ENCODE results near the gene TFB2M.

Gene TFB2M

DNA sequence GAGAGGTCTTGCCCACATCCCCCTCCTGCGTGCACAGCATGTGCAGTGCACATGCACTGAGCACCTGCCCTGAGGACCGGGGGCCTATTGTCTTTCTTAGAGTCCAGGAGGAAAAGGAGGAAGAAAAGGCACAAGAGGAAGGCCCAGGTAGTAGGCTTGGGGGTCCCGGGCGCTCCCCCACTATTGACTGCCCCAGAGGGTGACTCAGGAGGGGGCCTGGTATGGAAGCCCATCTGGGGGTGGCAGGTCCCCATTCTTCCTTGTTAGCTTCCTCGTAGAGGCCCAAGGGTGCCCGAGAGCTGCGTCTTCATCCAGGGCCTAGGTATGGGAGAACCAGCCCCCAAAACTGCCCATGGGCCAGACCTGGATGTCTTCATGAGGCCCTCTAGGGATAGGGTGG, 54.9 kb downstream of the TFB2M start:
- no peak for DNase-seq

DNA sequence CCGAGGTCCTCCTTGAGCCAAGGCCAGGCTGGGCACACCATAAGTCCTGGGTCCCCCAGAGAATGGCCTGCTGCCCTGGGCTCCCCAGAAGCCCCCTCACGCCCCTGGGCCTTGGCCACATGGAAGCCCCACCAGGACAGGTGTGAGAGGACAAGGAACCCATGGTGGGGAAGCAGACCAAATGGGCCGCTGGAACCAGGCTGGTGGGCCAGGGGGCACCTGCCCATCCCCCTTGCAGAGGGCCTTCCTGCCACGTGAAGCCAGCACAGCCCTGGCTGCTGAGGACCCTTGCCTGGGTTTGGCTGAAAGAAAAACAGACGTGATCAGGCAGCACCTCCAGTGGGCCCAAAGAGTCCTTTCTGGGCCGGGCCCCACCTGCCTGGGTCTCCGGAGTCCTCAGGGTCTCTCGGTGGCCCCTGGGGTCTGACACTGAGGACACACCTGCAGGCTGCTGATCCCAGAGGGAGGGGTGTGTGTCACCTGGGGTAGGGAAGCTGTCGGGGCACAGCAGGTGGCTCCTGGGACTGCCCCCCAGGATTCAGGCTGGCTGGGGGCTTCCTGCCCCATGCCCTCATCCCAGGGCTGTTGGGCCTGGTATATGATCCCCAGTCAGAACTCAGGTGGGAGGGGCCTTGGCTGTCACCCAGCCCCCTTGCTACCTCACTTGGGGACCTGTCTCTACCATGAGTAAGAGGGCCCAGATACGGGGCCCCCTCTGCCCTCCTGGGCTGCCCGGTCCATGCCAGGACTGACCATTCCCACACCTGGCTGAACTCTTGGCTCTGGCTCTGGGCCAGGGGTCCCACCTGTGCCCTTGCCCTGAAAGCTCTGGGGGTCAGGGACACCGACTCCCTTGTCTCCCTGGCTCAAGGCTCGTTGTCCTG, 55.7 kb downstream of the TFB2M start:
- no peak for DNase-seq

DNA sequence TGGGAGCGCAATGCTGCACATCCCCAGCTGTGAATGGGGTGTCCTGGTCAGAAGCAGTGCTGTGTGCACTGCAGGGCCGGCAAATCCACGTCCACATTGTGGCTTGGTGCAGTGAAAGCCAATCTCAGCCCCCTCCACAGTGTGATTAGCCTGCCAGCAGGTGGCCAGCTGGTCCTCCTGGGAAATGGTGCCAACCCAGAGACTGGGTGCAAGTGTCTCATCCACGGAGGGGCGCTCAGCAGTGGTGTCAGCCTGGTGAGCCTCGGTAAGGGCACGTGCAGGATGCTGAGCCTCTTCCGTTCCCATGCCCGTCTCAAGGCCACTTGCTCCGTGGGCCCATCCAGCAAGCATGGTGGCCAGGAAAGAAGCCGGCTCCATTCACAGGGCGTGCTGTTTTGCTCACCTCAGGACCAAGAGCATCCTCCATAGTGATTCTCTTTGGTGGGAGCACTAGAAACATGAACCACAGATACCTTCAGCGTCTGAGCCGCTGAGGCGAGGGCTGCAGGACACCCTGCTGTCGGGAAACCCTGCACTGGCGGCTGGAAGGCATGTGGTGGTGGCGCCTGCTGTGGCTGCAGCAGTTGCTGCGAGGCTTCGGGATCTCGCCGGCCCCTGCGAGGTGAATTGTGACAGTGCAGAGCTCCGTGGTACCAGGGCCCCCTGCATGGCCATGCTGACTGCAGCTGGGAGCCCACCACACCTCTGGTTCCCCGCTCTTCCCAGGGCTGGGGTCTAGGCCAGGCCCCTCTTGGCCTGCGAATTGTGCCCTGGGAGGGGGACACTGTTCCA, 57.0 kb downstream of the TFB2M start:
- no peak for DNase-seq

DNA sequence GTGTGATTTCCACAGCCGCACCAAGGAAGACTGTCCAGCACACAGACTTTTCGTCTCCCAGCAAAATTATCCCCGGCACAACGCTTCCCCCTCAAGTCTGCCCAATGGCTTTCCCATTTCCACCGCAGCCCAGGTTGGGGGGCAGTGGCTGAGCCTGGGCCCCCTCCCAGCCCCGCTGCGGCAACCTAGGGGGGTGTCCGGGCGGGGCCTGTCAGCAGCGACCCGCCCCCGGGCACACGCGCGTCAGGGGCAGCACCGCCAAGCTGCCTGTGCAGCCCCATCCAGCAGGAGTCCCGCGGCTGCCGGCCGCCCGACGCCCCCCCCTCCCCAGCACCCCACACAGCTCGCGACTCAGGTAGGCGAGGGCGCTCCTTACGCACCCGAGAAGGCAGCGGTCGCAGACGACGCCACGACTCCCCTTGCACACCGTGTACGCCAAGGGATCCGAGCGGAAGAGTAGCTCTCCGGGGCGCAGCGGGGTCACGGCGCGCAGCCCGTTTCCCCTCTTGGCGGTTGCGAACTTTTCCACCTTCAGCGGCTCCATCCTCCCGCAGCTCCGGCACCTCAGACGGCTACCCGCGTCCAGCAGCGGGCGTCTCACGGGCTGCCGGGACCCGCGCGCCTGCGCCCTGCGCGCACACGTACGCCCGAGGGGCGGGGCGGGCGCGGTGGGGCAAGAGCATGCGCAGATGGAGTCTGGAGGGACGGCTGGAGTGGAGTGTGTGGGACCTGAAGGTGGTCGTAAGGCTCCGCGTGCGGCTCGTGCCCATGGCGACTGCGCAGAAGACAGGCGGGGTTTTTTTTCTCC, 59.2 kb downstream of the TFB2M start, which contains the start of gene SMYD3:
SMYD3 (minus strand) TSS at position 606 of the 808 bp plus-strand sequence.
- peak; percentile 48 for DNase-seq

DNA sequence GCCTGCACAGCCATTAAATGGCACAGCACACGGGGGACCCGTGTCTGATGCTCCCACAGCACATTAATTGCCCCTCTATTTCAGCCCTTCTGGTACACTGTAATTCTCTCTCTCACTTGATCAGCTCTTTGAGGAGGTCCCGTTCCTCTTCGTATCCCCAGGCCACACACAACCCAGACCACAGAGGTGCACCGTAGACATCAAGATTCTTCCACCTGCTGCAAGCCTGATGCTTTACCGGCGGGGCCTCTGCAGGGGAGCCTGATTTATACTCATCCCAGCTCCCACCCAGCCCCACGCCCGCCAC, 59.7 kb downstream of the TFB2M start:
- DNase-seq = no peak

DNA sequence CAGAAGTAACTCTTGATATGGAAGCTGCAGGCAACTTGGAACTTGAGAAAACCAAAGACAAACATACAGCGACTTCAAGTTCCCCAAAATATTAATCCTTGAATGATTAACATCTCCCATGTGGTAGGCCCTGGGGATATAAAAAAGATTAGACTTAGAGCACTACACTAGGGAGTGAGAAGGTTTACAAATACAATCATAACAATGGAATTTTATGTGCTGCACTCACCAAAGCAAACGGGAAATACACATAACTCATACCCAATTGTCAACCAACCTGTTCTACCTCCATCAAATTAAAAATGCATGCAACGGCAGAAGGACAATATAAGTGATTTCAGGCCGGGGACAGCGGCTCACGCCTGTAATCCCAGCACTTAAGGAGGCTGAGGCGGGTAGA, 62.7 kb downstream of the TFB2M start:
- no peak for DNase-seq

DNA sequence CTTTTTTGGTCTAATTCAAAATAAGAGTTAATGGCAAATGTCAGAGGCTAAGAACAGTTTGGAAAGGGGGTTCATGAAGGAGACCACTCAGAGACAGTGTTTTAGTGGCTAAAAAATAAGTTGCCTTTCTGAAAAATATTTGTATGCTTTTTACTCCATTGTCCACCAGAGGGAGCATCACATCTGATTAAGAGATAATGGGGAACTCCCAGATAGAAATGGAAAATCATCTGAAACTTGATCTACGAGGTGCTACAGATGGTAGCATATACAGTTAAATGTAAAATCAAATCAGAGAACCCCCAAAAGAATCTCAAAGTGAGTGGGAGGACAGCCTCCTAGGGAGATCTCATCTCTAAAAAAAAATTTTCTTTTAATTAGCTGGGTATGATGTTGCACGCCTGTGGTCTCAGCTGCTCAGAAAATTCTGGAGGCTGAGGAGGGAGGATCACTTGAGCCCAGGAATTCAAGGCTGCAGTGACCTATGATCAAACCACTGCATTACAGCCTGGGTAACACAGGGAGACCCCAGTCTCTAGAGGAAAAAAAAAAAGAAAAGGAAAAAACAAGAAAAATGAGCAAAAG, 68.6 kb downstream of the TFB2M start:
- DNase-seq = peak; percentile 18

DNA sequence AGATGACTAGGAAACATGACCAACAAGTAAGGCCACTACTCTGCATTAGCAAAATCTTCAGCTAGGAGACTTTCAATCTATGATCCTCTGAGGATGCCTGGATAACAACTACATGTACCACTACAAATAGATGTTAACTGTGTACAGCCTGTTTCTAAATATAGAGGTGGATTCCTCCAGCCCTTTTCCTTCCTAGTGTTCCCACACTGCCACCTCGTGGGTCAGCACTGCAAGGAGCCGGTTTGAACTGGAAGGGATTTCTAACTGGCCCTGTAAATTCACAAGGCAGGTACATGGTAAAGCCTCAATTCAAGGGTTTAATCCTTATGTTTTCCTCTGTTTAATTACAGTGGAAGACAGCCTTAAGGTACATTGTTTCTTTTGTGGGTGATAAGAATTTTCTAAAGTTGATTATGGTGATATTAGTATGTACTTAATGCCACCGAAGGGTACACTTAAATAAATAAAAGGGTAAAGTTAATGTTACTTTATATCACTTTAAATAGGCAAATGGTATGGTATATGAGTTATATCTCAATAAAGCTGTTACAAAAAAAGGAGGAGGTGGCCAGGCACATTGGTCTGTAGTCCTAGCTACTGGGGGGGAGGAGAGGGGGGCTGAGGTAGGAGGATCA, 73.3 kb downstream of the TFB2M start:
- DNase-seq = peak; percentile 47

DNA sequence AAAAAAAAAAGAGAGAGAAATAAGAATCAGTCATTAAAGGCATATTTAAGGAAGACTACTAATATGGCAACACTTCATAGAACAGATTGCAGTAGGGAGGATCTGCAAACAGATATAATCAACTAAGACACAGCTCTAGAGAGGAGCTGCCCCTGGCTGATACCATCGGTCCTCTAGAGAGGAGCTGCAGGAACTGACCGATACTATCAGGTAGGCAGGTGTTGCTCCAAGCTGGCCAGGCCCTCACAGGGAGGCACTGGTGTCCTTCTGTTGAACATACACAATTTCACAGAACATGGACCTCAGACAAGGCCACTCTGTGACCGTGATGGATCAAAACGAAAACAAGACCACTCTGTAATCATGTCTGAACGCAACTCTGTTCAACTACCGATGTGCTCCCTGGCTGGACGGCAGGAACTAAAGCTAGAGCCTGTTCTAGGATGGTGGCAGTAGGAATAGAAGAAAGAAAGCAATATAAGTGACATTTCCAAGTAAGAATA, 74.5 kb downstream of the TFB2M start:
- DNase-seq = no peak
